HepG2 (cell line): ENCODE data around the gene SVOPL. TPM values are rescaled to one million over a fixed set of nuclear protein-coding genes. Genes with fewer than 3 reads are reported as not detected.

Source experiments
- ATAC-seq: fragments of 200-7000 bp; cut with Tn5 transposase; 3 replicates; pipeline ENCODE4 v1.9.1; 2020; ENCODE audit warnings: mild to moderate bottlenecking, moderate library complexity
- BruUV-seq: library from RNA; stranded (reverse); fragments of 400-500 nt; replicated peaks from 2 replicates; lab custom pipeline; 2021; lab: Mats Ljungman, UMichigan
- CTCF ChIA-PET: fragments of 300-600 bp; formaldehyde crosslinking; extraction: SDS; loops from one replicate; lab custom pipeline; 2021; ENCODE audit warnings: low total read pairs, inconsistent platforms, low intra/inter-chr PET ratio; lab: Yijun Ruan, JAX
- POLR2A ChIA-PET: fragments of 350-600 bp; sonication (Branson Sonifier 250); formaldehyde crosslinking; loops from one replicate; lab custom pipeline; 2020; ENCODE audit warnings: antibody characterized with exemption, inconsistent platforms; lab: Yijun Ruan, JAX
- DNase-seq: peaks from one replicate; pipeline ENCODE4 v3.0.0-alpha.2; 2015; ENCODE audit warnings: low spot score
- FAIRE-seq: peaks from 3 replicates; lab custom pipeline; 2011; peaks lifted over from hg19 to GRCh38; lab: Jason Lieb, UNC
- H2AFZ ChIP-seq: one replicate; pipeline ENCODE4 v1.6.1; 2011; ENCODE audit warnings: low read length, inconsistent platforms
- H3K27ac ChIP-seq: fragments of 300-600 bp; 3 replicates; pipeline ENCODE4 v1.8.0; 2011; ENCODE audit warnings: mixed run types, mild to moderate bottlenecking, mixed read lengths, low read length, inconsistent platforms; ENCODE audit not compliant: insufficient read depth; ENCODE audit errors: extremely low read length
- H3K27me3 ChIP-seq, 2 experiments: fragments of 200-600 bp in 1 of 2; 2 replicates in 1 of 2; 3 replicates in 1 of 2; pipeline versions ENCODE4 v1.6.0 to v1.8.0; 2011; ENCODE audit warnings: low read length in 2 of 2, mild to moderate bottlenecking in 2 of 2, moderate library complexity in 2 of 2, inconsistent platforms in 1 of 2; ENCODE audit not compliant: insufficient read depth in 2 of 2, control insufficient read depth in 1 of 2
- H3K36me3 ChIP-seq, 2 experiments: fragments of 200-600 bp in 1 of 2; replicated peaks in 1 of 2; 2 replicates in 1 of 2; 3 replicates in 1 of 2; pipeline versions ENCODE4 v1.5.1 to v1.8.0; 2011; ENCODE audit warnings: low read length in 2 of 2, inconsistent platforms in 1 of 2; ENCODE audit not compliant: insufficient read depth in 2 of 2, control insufficient read depth in 1 of 2
- H3K4me1 ChIP-seq: 2 replicates; pipeline ENCODE4 v1.5.1; 2012; ENCODE audit warnings: low read length, inconsistent platforms; ENCODE audit not compliant: insufficient read depth
- H3K4me2 ChIP-seq: 2 replicates; pipeline ENCODE4 v1.6.0; 2011; ENCODE audit warnings: low read depth, low read length, inconsistent platforms
- H3K4me3 ChIP-seq, 3 experiments: fragments of 200-600 bp in 1 of 3; sonication (generic), shearing (Covaris generic) in 1 of 3; replicated peaks in 1 of 3; 2 replicates each; pipeline ENCODE4 v1.5.1; 2011 to 2016; ENCODE audit warnings: low read length in 3 of 3, inconsistent platforms in 2 of 3, low read depth in 2 of 3, mild to moderate bottlenecking in 2 of 3, control low read depth in 1 of 3, mixed read lengths in 1 of 3; ENCODE audit not compliant: insufficient read depth in 1 of 3
- H3K79me2 ChIP-seq: one replicate; pipeline ENCODE4 v1.6.1; 2011; ENCODE audit warnings: low read length, inconsistent platforms; ENCODE audit not compliant: insufficient read depth
- H3K9ac ChIP-seq: 2 replicates; pipeline ENCODE4 v1.6.0; 2011; ENCODE audit warnings: mild to moderate bottlenecking, low read depth, low read length, inconsistent platforms; ENCODE audit not compliant: insufficient read depth
- H3K9me3 ChIP-seq: 2 replicates; pipeline ENCODE4 v1.5.1; 2012; ENCODE audit warnings: mild to moderate bottlenecking, low read length
- H4K20me1 ChIP-seq: 2 replicates; pipeline ENCODE4 v1.6.0; 2011; ENCODE audit warnings: inconsistent platforms, mild to moderate bottlenecking, low read length, moderate library complexity; ENCODE audit not compliant: insufficient read depth
- ASH2L ChIP-seq: fragments of 300-600, 200-600 bp; sonication (generic); IDR thresholded peaks from 2 replicates; pipeline ENCODE4 v1.7.0; 2017; ENCODE audit warnings: low read depth, mild to moderate bottlenecking, moderate library complexity, mixed read lengths, low read length; ENCODE audit not compliant: insufficient read length
- ATF4 ChIP-seq, 2 experiments: fragments of 450-650 bp in 1 of 2; sonication (generic) in 1 of 2; formaldehyde crosslinking; IDR thresholded peaks; 2 replicates each; pipeline versions ENCODE4 v1.5.0 to v1.8.0; 2020 to 2022; ENCODE audit warnings: mild to moderate bottlenecking in 1 of 2, missing genetic modification reagents in 1 of 2
- CEBPG ChIP-seq: IDR thresholded peaks from 2 replicates; pipeline ENCODE4 v1.6.1; 2016
- GATAD2A ChIP-seq: IDR thresholded peaks from 2 replicates; pipeline ENCODE4 v1.6.1; 2016
- HDAC1 ChIP-seq: sonication (generic); formaldehyde crosslinking; IDR thresholded peaks from 2 replicates; pipeline ENCODE4 v1.5.1; 2020; ENCODE audit warnings: mild to moderate bottlenecking, missing genetic modification reagents
- HNF4G ChIP-seq, 2 experiments: sonication (generic) in 1 of 2; formaldehyde crosslinking in 1 of 2; IDR thresholded peaks; 2 replicates each; pipeline versions ENCODE4 v1.4.0 to v1.6.1; 2011 to 2020; ENCODE audit warnings: borderline replicate concordance in 2 of 2, low read depth in 2 of 2, mild to moderate bottlenecking in 2 of 2, low read length in 1 of 2, missing genetic modification reagents in 1 of 2, moderate library complexity in 1 of 2
- NCOR1 ChIP-seq: fragments of 200-600 bp; sonication (generic); IDR thresholded peaks from 2 replicates; pipeline ENCODE4 v1.7.0; 2017; ENCODE audit warnings: antibody characterized with exemption, low read length, borderline replicate concordance
- NFKBIZ ChIP-seq: IDR thresholded peaks from 2 replicates; pipeline ENCODE4 v1.6.1; 2018; ENCODE audit warnings: missing genetic modification reagents, missing compliant biosample characterization
- NR2C2 ChIP-seq: sonication (generic); formaldehyde crosslinking; IDR thresholded peaks from 2 replicates; pipeline ENCODE4 v1.4.0; 2020; ENCODE audit warnings: missing genetic modification reagents, mild to moderate bottlenecking, moderate library complexity, borderline replicate concordance
- POLR2G ChIP-seq: fragments of 200-400 bp; formaldehyde crosslinking; IDR thresholded peaks from 2 replicates; pipeline ENCODE4 v1.6.1; 2018; ENCODE audit warnings: mild to moderate bottlenecking, low read depth, low read length, moderate library complexity
- ZFP36L2 ChIP-seq: sonication (generic); formaldehyde crosslinking; IDR thresholded peaks from 2 replicates; pipeline ENCODE4 v1.4.0; 2020; ENCODE audit warnings: missing genetic modification reagents
- ZIK1 ChIP-seq: sonication (generic); formaldehyde crosslinking; IDR thresholded peaks from 2 replicates; pipeline ENCODE4 v1.5.0; 2020; ENCODE audit warnings: mild to moderate bottlenecking, low read depth, missing genetic modification reagents, borderline replicate concordance
- ZNF710 ChIP-seq: sonication (generic); formaldehyde crosslinking; IDR thresholded peaks from 2 replicates; pipeline ENCODE4 v1.5.0; 2020; ENCODE audit warnings: mild to moderate bottlenecking, missing genetic modification reagents, borderline replicate concordance
- ZNF850 ChIP-seq: sonication (generic); formaldehyde crosslinking; conservative IDR thresholded peaks from 2 replicates; pipeline ENCODE4 v1.9.0; 2021; ENCODE audit warnings: mild to moderate bottlenecking, missing genetic modification reagents
- WGBS: methylation state at CpG from one replicate; pipeline ENCODE4 v1.1.6; 2017; ENCODE audit warnings: low lambda C conversion rate; 5-methylcytosine and 5-hydroxymethylcytosine counted together
- in situ Hi-C: cut with HindIII; loops from 2 replicates; pipeline ENCODE4 v1.10.0; 2017; ENCODE audit warnings: low pct_unique_long_range_greater_than_20kb; ENCODE audit not compliant: extremely low pct_ligation_motif_present
- intact Hi-C: fragments of 100-400 bp; cut with micrococcal nuclease; formaldehyde crosslinking; loops from one replicate; pipeline ENCODE4 v1.10.0; 2022; ENCODE audit not compliant: unreplicated experiment
- polyA plus RNA-seq, 8 experiments: library from polyadenylated mRNA; depleted of rRNA in 3 of 8; stranded (reverse) in 7 of 8; unstranded in 1 of 8; fragments of >200 nt; fragmentation: Illumina TruSeq in 4 of 8; extraction: Trizol in 4 of 8; gene quantifications; 2 replicates each; pipeline versions ENCODE4 v1.2.1 to v1.2.3, GENCODE V29; 2011 to 2016; ENCODE audit warnings: low read depth in 4 of 8, missing spikeins in 1 of 8, mixed read lengths in 1 of 8; ENCODE audit not compliant: insufficient read depth in 1 of 8
- total RNA-seq, 5 experiments: library from RNA; depleted of rRNA; stranded (reverse); fragments of >200 nt; fragmentation: Illumina TruSeq; extraction: Trizol; gene quantifications; 2 replicates each; pipeline ENCODE4 v1.2.3, GENCODE V29; 2016; ENCODE audit warnings: low read depth in 1 of 5
- TF ChIP-seq, protein P1 (sequence below): sonication (generic); formaldehyde crosslinking; IDR thresholded peaks from 2 replicates; pipeline ENCODE4 v1.5.0; 2020; ENCODE audit warnings: mild to moderate bottlenecking, missing genetic modification reagents
- TF ChIP-seq, protein P2 (sequence below): sonication (generic); formaldehyde crosslinking; IDR thresholded peaks from 2 replicates; pipeline ENCODE4 v1.5.1; 2020; ENCODE audit warnings: mild to moderate bottlenecking, missing genetic modification reagents, borderline replicate concordance

Gene SVOPL
- total and polyA plus RNA-seq, 2 of the 13 experiments (the other 11 are each of a cell fraction or from before 2014, with no cell fraction given): not detected

DNA sequence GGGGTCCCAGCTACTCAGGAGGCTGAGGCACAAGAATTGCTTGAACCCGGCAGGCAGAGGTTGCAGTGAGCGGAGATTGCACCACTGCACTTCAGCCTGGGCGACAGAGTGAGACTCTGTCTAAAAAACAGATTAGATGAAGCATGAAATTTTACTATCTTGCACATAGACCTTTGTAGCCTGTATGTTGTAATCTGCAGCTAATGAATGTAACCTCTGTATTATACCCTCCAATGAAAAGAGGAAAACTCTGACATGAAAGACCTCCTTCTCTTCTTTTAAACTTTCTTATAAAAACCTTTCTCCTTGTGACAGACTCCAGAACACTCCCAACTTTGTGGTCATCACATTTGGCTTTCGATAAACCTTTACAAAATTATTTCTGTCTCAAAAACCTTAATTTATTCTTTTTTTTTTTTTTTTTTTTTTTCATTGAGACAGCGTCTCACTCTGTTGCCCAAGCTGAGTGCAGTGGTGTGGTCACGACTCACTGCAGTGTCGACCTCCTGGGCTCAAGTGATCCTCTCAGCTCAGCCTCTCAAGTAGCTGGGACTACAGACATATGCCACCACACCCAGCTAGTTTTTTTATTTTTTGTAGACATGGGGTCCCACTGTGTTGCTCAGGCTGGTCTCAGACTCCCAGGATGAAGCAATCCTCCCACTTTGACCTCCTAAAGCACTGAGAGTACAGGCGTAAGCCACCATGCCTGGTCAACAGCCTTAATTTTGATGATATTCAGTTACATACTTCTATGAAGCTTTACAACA lies 97.4 kb downstream of the SVOPL start:
- Histone ChIP-seq H3K4me2 (peak overlapping the region; percentile 62), H4K20me1 (no peaks in the 10 kb centered on the region), H3K27ac (peak overlapping the region; percentile 40), H3K79me2 (no peaks in the 10 kb centered on the region), H3K4me1 (peaks cover 25% of the 10 kb centered on the region), H3K36me3 (no peaks in the 10 kb centered on the region), H3K9me3 (no peaks in the 10 kb centered on the region), H2AFZ (no peak overlapping the region), H3K9ac (no peak overlapping the region), H3K4me3 (peak overlapping the region in 2 of 3 experiments; percentile 13 to 34; a peak in 2 of 6 replicates), H3K27me3 (no peaks in the 10 kb centered on the region)
- ChIA-PET POLR2A (interaction anchor here (0.7 to 1.1 kb wide), 4 partner anchors 10 to 952 kb away, joined by 3 to 6 read pairs (median 4); no protein-coding TSS in a partner anchor), CTCF (no interaction called here)
- peak; percentile 63 for DNase-seq
- intact Hi-C loops: no loop called here
- in situ Hi-C loops: no loop called here
- no TSS peak for BruUV-seq
- ATAC-seq: peak; percentile 86
- peak; percentile 78 for FAIRE-seq
- WGBS: 8% methylated on average over 8 of the region's 8 CpGs
- TF ChIP-seq HDAC1 (CRISPR knock-in tag) (0 out of 2 replicates have a peak, but pooled peaks have one; percentile 1), GATAD2A (CRISPR knock-in tag) (peak; percentile 10; the same call in 1 of the 2 replicates), NR2C2 (CRISPR knock-in tag) (no peak; the same call in 1 of the 2 replicates), ZNF850 (CRISPR knock-in tag) (no peak), ZIK1 (no peak), NFKBIZ (no peak), ATF4 (CRISPR knock-in tag; IDR thresholded peaks at IDR 0.05) (peak in 1 of 2 experiments; percentile 15; a peak in 1 of 4 replicates), HNF4G (IDR thresholded peaks at IDR 0.05; ENCODE audit: borderline replicate concordance, low read depth, low read length) (peak; percentile 19; the same call in 1 of the 2 replicates), HNF4G (CRISPR knock-in tag; IDR thresholded peaks at IDR 0.05; ENCODE audit: borderline replicate concordance, low read depth) (no peak), ASH2L (peak; percentile 23), ZFP36L2 (CRISPR knock-in tag) (no peak), ZNF710 (CRISPR knock-in tag) (no peak), CEBPG (CRISPR knock-in tag) (peak; percentile 71), POLR2G (no peak), NCOR1 (0 out of 2 replicates have a peak, but pooled peaks have one; percentile 29)
- TF ChIP-seq, protein P1, sequence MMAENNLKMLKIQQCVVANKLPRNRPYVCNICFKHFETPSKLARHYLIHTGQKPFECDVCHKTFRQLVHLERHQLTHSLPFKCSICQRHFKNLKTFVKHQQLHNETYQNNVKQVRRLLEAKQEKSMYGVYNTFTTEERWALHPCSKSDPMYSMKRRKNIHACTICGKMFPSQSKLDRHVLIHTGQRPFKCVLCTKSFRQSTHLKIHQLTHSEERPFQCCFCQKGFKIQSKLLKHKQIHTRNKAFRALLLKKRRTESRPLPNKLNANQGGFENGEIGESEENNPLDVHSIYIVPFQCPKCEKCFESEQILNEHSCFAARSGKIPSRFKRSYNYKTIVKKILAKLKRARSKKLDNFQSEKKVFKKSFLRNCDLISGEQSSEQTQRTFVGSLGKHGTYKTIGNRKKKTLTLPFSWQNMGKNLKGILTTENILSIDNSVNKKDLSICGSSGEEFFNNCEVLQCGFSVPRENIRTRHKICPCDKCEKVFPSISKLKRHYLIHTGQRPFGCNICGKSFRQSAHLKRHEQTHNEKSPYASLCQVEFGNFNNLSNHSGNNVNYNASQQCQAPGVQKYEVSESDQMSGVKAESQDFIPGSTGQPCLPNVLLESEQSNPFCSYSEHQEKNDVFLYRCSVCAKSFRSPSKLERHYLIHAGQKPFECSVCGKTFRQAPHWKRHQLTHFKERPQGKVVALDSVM: 0 out of 2 replicates have a peak, but pooled peaks have one; percentile 34
- TF ChIP-seq, protein P2, sequence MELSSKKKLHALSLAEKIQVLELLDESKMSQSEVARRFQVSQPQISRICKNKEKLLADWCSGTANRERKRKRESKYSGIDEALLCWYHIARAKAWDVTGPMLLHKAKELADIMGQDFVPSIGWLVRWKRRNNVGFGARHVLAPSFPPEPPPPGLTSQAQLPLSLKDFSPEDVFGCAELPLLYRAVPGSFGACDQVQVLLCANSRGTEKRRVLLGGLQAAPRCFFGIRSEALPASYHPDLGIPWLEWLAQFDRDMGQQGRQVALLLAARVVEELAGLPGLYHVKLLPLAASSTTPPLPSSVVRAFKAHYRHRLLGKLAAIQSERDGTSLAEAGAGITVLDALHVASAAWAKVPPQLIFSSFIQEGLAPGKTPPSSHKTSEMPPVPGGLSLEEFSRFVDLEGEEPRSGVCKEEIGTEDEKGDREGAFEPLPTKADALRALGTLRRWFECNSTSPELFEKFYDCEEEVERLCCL (CRISPR knock-in tag): no peak
